ENCODE measurements around the gene COPS2. TPM values are rescaled to one million over a fixed set of nuclear protein-coding genes. Genes with fewer than 3 reads are reported as not detected.

Gene COPS2
- total and polyA plus RNA-seq, 2 of the 13 experiments (the other 11 are each of a cell fraction or from before 2014, with no cell fraction given): 37.8 to 66.3 TPM

DNA sequence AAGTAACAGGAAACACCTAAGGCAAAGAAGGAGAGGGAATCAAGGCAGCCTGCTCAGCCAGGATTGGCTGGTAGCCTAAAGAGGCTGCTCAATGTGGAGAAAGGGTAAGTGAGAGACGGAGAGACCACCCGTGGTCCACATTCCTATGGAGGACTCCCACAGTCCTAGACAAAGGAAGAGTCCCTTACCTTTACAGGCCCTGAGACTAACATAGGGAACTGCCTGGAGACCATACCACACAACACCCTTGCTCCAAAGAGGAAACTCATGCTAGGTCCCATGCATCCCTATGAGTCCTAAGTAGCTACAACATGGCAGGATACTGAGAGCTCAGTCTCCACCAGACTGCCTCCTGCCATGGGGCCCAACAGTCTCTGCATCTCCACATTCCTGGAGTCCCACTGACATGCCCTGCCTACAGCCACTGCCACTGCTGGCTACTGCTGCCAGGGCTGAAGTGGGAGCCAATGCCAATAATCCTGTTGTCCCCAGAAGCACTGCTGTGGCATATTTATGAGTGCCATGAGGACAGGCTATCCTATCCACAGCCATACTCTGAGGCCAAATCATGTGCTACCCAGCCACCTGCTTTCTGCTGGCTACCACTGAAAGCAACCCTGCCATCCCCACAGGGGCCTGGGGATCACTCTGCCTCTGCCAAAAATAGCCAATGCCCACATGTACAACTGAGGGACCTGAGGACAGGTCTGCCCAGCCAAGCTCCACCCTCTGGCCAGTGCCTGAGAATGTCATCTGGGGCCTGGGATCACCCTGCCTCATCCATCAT lies 45.0 kb downstream of the COPS2 start (continued):
- TF ChIP-seq GABPA (IDR thresholded peaks at IDR 0.05; ENCODE audit: low read depth, low read length) (no peak), GABPA (CRISPR knock-in tag; IDR thresholded peaks at IDR 0.05; ENCODE audit: low read depth) (no peak), MEIS1 (CRISPR knock-in tag; IDR thresholded peaks at IDR 0.05; ENCODE audit: borderline replicate concordance) (no peak), ZNF432 (CRISPR knock-in tag; IDR thresholded peaks at IDR 0.05; ENCODE audit: borderline replicate concordance) (no peak), ONECUT2 (CRISPR knock-in tag; IDR thresholded peaks at IDR 0.05) (no peak), NFYB (CRISPR knock-in tag; IDR thresholded peaks at IDR 0.05) (no peak), ZNF451 (CRISPR knock-in tag; IDR thresholded peaks at IDR 0.05) (no peak), CERS6 (CRISPR knock-in tag; IDR thresholded peaks at IDR 0.05) (no peak), MLX (CRISPR knock-in tag; IDR thresholded peaks at IDR 0.05) (no peak), ATAD3A (CRISPR knock-in tag; IDR thresholded peaks at IDR 0.05) (no peak), ZNF558 (CRISPR knock-in tag; IDR thresholded peaks at IDR 0.05; ENCODE audit: borderline replicate concordance) (no peak), ZNF180 (CRISPR knock-in tag; IDR thresholded peaks at IDR 0.05; ENCODE audit: borderline replicate concordance, low read depth) (no peak)
- TF ChIP-seq, protein P1, sequence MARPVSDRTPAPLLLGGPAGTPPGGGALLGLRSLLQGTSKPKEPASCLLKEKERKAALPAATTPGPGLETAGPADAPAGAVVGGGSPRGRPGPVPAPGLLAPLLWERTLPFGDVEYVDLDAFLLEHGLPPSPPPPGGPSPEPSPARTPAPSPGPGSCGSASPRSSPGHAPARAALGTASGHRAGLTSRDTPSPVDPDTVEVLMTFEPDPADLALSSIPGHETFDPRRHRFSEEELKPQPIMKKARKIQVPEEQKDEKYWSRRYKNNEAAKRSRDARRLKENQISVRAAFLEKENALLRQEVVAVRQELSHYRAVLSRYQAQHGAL (CRISPR knock-in tag; IDR thresholded peaks at IDR 0.05; ENCODE audit: not compliant biosample characterization): no peak
- TF ChIP-seq, protein P2, sequence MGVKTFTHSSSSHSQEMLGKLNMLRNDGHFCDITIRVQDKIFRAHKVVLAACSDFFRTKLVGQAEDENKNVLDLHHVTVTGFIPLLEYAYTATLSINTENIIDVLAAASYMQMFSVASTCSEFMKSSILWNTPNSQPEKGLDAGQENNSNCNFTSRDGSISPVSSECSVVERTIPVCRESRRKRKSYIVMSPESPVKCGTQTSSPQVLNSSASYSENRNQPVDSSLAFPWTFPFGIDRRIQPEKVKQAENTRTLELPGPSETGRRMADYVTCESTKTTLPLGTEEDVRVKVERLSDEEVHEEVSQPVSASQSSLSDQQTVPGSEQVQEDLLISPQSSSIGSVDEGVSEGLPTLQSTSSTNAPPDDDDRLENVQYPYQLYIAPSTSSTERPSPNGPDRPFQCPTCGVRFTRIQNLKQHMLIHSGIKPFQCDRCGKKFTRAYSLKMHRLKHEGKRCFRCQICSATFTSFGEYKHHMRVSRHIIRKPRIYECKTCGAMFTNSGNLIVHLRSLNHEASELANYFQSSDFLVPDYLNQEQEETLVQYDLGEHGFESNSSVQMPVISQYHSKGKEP (CRISPR knock-in tag; IDR thresholded peaks at IDR 0.05): no peak

Data from HepG2 (cell line).